ENCODE data around the gene PCDHA5. TPM values are rescaled to one million over a fixed set of nuclear protein-coding genes. Genes with fewer than 3 reads are reported as not detected.

PCDHA5 gene
- total RNA-seq, 1 experiment from 2014 or later, result 0.33 TPM

DNA sequence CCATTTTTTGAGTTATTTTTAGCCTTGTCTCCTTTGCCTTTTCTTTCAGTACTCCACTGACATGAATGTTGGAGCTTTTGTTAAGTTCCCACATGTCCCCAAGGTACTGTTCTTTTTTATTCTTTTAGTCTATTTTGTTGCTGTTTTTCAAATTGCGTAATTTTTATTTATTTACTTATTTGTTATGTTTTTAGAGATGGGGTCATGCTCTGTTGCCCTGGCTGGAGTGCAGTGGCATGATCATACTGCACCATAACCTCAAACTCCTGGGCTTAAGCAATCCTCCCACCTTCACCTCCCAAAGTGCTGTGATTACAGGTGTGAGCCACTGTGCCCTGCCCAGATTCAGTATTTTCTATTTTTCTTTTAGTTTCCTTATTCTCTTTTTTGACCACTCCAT, 40.9 kb upstream of the PCDHA5 start:
- WGBS (ENCODE audit: extremely low coverage, insufficient read length, low lambda C conversion rate), result no CpG with 5 or more reads among the region's 1 CpG

More for the DNA sequence above, 40.9 kb upstream of the PCDHA5 start:
- no peak overlapping the region for H4K5ac ChIP-seq (ENCODE audit: insufficient read length, low read depth, low read length)
- Mint-ChIP-seq H3K36me3 (ENCODE audit: insufficient read depth in 1 of 3, low read depth in 3 of 3) (peaks cover 9 to 16% (median 16%) of the 10 kb centered on the region in 3 experiments; a peak in 5 of 7 replicates), H3K9me3 (peaks cover 85% of the 10 kb centered on the region in 2 experiments), H3K27ac (no peak overlapping the region), H3K4me3 (no peak overlapping the region), H3K27me3 (ENCODE audit: low read depth) (peaks cover 1% of the 10 kb centered on the region), H3K4me1 (no peaks in the 10 kb centered on the region)
- no peak overlapping the region for H3T11ph ChIP-seq (ENCODE audit: low read length)
- H3K23ac ChIP-seq (ENCODE audit: insufficient read length, low read depth, low read length), result no peak overlapping the region
- no peaks in the 10 kb centered on the region for H3K27me3 ChIP-seq (ENCODE audit: insufficient read depth, low read length)
- no peaks in the 10 kb centered on the region for H3K79me2 ChIP-seq (ENCODE audit: insufficient read depth, low read length)
- H4K20me1 ChIP-seq (ENCODE audit: control insufficient read depth, insufficient read depth, insufficient read length), result no peaks in the 10 kb centered on the region
- H3K4me1 ChIP-seq (ENCODE audit: insufficient read depth, low read length), result no peaks in the 10 kb centered on the region
- no peak overlapping the region for H3K14ac ChIP-seq (ENCODE audit: insufficient read depth, low read length)
- H2BK120ac ChIP-seq (ENCODE audit: low read depth, low read length, poor library complexity, severe bottlenecking), result no peak overlapping the region
- no peaks in the 10 kb centered on the region for H3K23me2 ChIP-seq (ENCODE audit: insufficient read length, low read depth, low read length, poor library complexity, severe bottlenecking)
- no peak overlapping the region for H4K91ac ChIP-seq (ENCODE audit: insufficient read length, low read depth, low read length)
- H3K56ac ChIP-seq (ENCODE audit: insufficient read length, low read depth, low read length), result no peak overlapping the region
- H3K79me1 ChIP-seq (ENCODE audit: insufficient read depth, low read depth, low read length, poor library complexity, severe bottlenecking), result no peaks in the 10 kb centered on the region
- no peak overlapping the region for H3K4ac ChIP-seq (ENCODE audit: low read depth, low read length)
- no peak for DNase-seq
- H2BK15ac ChIP-seq (ENCODE audit: low read depth, low read length), result no peak overlapping the region
- no peak overlapping the region for H2AK5ac ChIP-seq (ENCODE audit: insufficient read length, low read length)
- no peak overlapping the region for H3K18ac ChIP-seq (ENCODE audit: insufficient read length, low read depth, low read length)
- no peak overlapping the region for H2AFZ ChIP-seq (ENCODE audit: low read length)
- H3K27ac ChIP-seq (ENCODE audit: insufficient read length, low read depth, low read length), result no peak overlapping the region
- H3K4me2 ChIP-seq (ENCODE audit: insufficient read depth, insufficient read length, low read length), result no peak overlapping the region
- H3K9me3 ChIP-seq (ENCODE audit: control insufficient read depth, low read depth, low read length), result peaks cover 22% of the 10 kb centered on the region
- no peak overlapping the region for H3K9ac ChIP-seq (ENCODE audit: extremely low read depth, insufficient read length, low read length)
- no peak overlapping the region for H2BK20ac ChIP-seq (ENCODE audit: low read depth, low read length, poor library complexity, severe bottlenecking)
- TF ChIP-seq, protein P1, sequence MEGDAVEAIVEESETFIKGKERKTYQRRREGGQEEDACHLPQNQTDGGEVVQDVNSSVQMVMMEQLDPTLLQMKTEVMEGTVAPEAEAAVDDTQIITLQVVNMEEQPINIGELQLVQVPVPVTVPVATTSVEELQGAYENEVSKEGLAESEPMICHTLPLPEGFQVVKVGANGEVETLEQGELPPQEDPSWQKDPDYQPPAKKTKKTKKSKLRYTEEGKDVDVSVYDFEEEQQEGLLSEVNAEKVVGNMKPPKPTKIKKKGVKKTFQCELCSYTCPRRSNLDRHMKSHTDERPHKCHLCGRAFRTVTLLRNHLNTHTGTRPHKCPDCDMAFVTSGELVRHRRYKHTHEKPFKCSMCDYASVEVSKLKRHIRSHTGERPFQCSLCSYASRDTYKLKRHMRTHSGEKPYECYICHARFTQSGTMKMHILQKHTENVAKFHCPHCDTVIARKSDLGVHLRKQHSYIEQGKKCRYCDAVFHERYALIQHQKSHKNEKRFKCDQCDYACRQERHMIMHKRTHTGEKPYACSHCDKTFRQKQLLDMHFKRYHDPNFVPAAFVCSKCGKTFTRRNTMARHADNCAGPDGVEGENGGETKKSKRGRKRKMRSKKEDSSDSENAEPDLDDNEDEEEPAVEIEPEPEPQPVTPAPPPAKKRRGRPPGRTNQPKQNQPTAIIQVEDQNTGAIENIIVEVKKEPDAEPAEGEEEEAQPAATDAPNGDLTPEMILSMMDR (conservative IDR thresholded peaks at IDR 0.05), result no peak
- H4K8ac ChIP-seq (replicated peaks; ENCODE audit: insufficient read length, low read depth, low read length), result no peak overlapping the region
- H2BK5ac ChIP-seq (ENCODE audit: insufficient read length, low read length), result no peak overlapping the region
- no peak overlapping the region for H2BK12ac ChIP-seq (ENCODE audit: insufficient read length, low read depth, low read length)

Data from H9 (cell line).